ENCODE measurements around the gene PPID.
"Not testable (repeated sequence)": the region's sequence is repeated elsewhere in the genome, so short reads cannot be mapped to it uniquely, and the experiment has no call there.

The PPID gene

DNA sequence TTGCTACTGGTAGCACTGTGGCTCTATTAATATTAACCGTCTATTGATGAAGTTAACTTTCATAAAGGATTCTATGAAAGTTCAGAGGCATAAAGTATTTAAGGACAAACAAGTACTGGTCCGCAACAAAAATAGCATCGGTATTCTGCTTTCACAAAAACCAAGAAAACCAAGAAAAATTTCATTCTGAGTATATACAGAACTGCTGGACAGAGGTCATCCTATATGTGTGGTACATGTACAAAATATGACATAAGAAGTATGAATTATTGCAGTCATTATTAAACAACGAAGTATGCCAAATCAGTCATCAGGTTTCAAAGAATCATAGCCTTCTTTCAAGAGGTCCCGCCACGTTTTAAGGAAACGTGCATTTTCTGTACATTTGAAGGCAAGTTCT, 53.9 kb downstream of the PPID start:
- no peak for TF ChIP-seq POLR2AphosphoS5 (IDR thresholded peaks at IDR 0.05; ENCODE audit: borderline replicate concordance, low read depth, low read length)
- TF ChIP-seq EZH2 (IDR thresholded peaks at IDR 0.05): no peak
- TF ChIP-seq FOXP2 (optimal IDR thresholded peaks at IDR 0.05; ENCODE audit: control extremely low read depth, extremely low read length, insufficient read depth): no peak
- no peak overlapping the region for H3K27ac ChIP-seq
- H3K9ac ChIP-seq (ENCODE audit: insufficient read length): no peak overlapping the region
- no peak for DNase-seq (ENCODE audit: low read depth, low spot score)
- no peak overlapping the region for H3K4me3 ChIP-seq
- peaks cover 37% of the 10 kb centered on the region for H3K36me3 ChIP-seq (ENCODE audit: insufficient read depth, low read length)
- H3K9me3 ChIP-seq (ENCODE audit: low read depth, low read length): no peaks in the 10 kb centered on the region

DNA sequence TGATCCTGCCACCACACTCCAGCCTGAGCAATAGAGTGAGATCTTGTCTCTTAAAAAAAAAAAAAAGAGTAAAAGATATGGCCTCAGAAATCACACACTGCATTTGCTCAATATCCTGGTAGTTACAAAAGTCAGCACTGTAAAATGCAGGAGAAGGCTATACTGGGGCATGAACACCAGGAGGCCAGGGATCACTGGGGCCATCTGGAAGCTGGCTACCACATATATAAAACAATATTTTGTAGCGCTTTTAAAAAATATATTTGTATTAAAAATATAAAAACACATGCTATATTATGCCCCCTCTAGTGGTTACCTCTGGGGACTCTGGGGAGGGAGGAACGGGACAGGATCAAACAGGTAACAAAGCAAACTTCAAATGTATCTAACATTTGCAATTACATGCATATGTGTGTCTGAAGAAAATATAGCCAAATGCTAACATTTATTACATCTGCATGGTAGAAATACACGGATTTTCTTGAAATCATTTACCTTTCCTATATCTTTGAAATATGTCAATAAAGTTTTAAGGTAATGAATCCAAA, 55.5 kb downstream of the PPID start:
- DNase-seq (ENCODE audit: low read depth, low spot score): no peak
- no peak for TF ChIP-seq POLR2AphosphoS5 (IDR thresholded peaks at IDR 0.05; ENCODE audit: borderline replicate concordance, low read depth, low read length)
- no peak for TF ChIP-seq FOXP2 (optimal IDR thresholded peaks at IDR 0.05; ENCODE audit: control extremely low read depth, extremely low read length, insufficient read depth)
- no peak for TF ChIP-seq EZH2 (IDR thresholded peaks at IDR 0.05)
- Histone ChIP-seq H3K9me3 (ENCODE audit: low read depth, low read length) (no peaks in the 10 kb centered on the region), H3K9ac (ENCODE audit: insufficient read length) (no peak overlapping the region), H3K4me3 (no peak overlapping the region), H3K27ac (no peak overlapping the region), H3K36me3 (ENCODE audit: insufficient read depth, low read length) (peaks cover 37% of the 10 kb centered on the region)

DNA sequence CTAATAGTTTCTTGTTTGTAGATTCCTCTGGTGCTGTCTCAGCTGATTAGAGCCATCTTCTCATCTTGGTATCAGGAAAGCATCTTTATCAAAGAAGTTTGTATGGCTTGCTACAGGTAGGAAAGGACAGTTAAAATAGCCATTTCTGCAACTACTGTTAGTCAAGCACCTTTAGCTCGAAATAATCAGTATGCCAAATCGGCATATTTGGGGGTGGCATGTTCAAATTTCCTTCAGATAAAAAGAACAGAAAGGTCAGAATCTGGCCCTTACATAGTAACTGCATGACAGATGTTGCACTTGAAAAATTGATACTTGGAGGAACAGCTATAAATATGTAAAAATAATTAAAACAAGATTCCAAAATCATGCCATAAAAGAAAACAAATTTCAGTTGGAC, 56.3 kb downstream of the PPID start:
- TF ChIP-seq POLR2AphosphoS5 (IDR thresholded peaks at IDR 0.05; ENCODE audit: borderline replicate concordance, low read depth, low read length): no peak
- no peak for TF ChIP-seq EZH2 (IDR thresholded peaks at IDR 0.05)
- TF ChIP-seq FOXP2 (optimal IDR thresholded peaks at IDR 0.05; ENCODE audit: control extremely low read depth, extremely low read length, insufficient read depth): no peak
- no peak overlapping the region for H3K4me3 ChIP-seq
- H3K9me3 ChIP-seq (ENCODE audit: low read depth, low read length): no peaks in the 10 kb centered on the region
- H3K27ac ChIP-seq: no peak overlapping the region
- H3K36me3 ChIP-seq (ENCODE audit: insufficient read depth, low read length): peaks cover 37% of the 10 kb centered on the region
- no peak overlapping the region for H3K9ac ChIP-seq (ENCODE audit: insufficient read length)
- no peak for DNase-seq (ENCODE audit: low read depth, low spot score)

GRCh38 chr4:158664806-158665205, 58.4 kb downstream of the PPID start:
- Histone ChIP-seq H3K27ac (no peak overlapping the region), H3K36me3 (ENCODE audit: insufficient read depth, low read length) (peaks cover 37% of the 10 kb centered on the region), H3K9ac (ENCODE audit: insufficient read length) (no peak overlapping the region), H3K4me3 (no peak overlapping the region), H3K9me3 (ENCODE audit: low read depth, low read length) (no peaks in the 10 kb centered on the region)
- TF ChIP-seq EZH2 (IDR thresholded peaks at IDR 0.05) (no peak), FOXP2 (optimal IDR thresholded peaks at IDR 0.05; ENCODE audit: control extremely low read depth, extremely low read length, insufficient read depth) (no peak), POLR2AphosphoS5 (IDR thresholded peaks at IDR 0.05; ENCODE audit: borderline replicate concordance, low read depth, low read length) (no peak)
- DNase-seq (ENCODE audit: low read depth, low spot score): no peak

- H3K4me3 ChIP-seq; DNase-seq (ENCODE audit: low read depth, low spot score); H3K27ac ChIP-seq; H3K9me3 ChIP-seq (ENCODE audit: low read depth, low read length); H3K9ac ChIP-seq (ENCODE audit: insufficient read length): not testable (repeated sequence)
- H3K36me3 ChIP-seq (ENCODE audit: insufficient read depth, low read length): peaks cover 33% of the 10 kb centered on the region
Observed at GRCh38 chr4:158663707-158664625, 59.2 kb downstream of the PPID start.

- not testable (repeated sequence) for H3K27ac ChIP-seq; H3K9ac ChIP-seq (ENCODE audit: insufficient read length); H3K4me3 ChIP-seq; DNase-seq (ENCODE audit: low read depth, low spot score); H3K9me3 ChIP-seq (ENCODE audit: low read depth, low read length)
- H3K36me3 ChIP-seq (ENCODE audit: insufficient read depth, low read length): peaks cover 26% of the 10 kb centered on the region
Observed at GRCh38 chr4:158663255-158663654, 59.9 kb downstream of the PPID start.
